Spleen (tissue), 11 donors: ENCODE measurements around the gene MAP1LC3B. TPM values are rescaled to one million over a fixed set of nuclear protein-coding genes. Genes with fewer than 3 reads are reported as not detected.

ENCODE experiments used
- DNase-seq: peaks from one replicate; pipeline ENCODE4 v3.0.0-alpha.2; 2020
- H3K27ac ChIP-seq, 8 donors: fragments of 200-600 bp; sonication (generic) in 7 of 8; 1 replicate in 4 of 8; 2 replicates in 4 of 8; pipeline versions ENCODE4 v1.5.0 to v1.8.0; 2016 to 2021; ENCODE audit warnings: inconsistent platforms in 4 of 8, mild to moderate bottlenecking in 4 of 8, moderate library complexity in 1 of 8
- H3K27me3 ChIP-seq, 7 donors: fragments of 200-600 bp; sonication (generic) in 6 of 7; replicated peaks in 1 of 7; 1 replicate in 4 of 7; 2 replicates in 3 of 7; pipeline versions ENCODE4 v1.5.0 to v1.8.0; 2016 to 2021; ENCODE audit warnings: inconsistent platforms in 3 of 7, mild to moderate bottlenecking in 1 of 7
- H3K36me3 ChIP-seq, 6 donors: fragments of 200-600 bp; sonication (generic) in 5 of 6; 1 replicate in 4 of 6; 2 replicates in 2 of 6; pipeline versions ENCODE4 v1.5.0 to v1.8.0; 2016 to 2021; ENCODE audit warnings: inconsistent platforms in 2 of 6
- H3K4me1 ChIP-seq, 6 donors: fragments of 200-600 bp; sonication (generic) in 5 of 6; 1 replicate in 3 of 6; 2 replicates in 3 of 6; pipeline versions ENCODE4 v1.5.0 to v1.8.0; 2016 to 2021; ENCODE audit warnings: inconsistent platforms in 3 of 6
- H3K4me3 ChIP-seq, 8 donors: fragments of 200-600 bp; sonication (generic) in 7 of 8; 1 replicate in 4 of 8; 2 replicates in 4 of 8; pipeline versions ENCODE4 v1.5.0 to v1.8.0; 2016 to 2021; ENCODE audit warnings: inconsistent platforms in 4 of 8, mild to moderate bottlenecking in 4 of 8, moderate library complexity in 2 of 8
- H3K9me3 ChIP-seq, 8 donors: fragments of 200-600 bp; sonication (generic) in 7 of 8; 1 replicate in 4 of 8; 2 replicates in 4 of 8; pipeline versions ENCODE4 v1.5.0 to v1.8.0; 2016 to 2021; ENCODE audit warnings: inconsistent platforms in 4 of 8
- POLR2A ChIP-seq, 3 donors: fragments of 450-650 bp; IDR thresholded peaks; one replicate each; pipeline ENCODE4 v1.5.1; 2017; ENCODE audit warnings: antibody characterized with exemption in 3 of 3, mild to moderate bottlenecking in 1 of 3
- POLR2AphosphoS5 ChIP-seq, 3 donors: sonication (generic); formaldehyde crosslinking; IDR thresholded peaks; one replicate each; pipeline ENCODE4 v1.5.1; 2017; ENCODE audit warnings: antibody characterized with exemption in 3 of 3
- WGBS, 5 donors: extraction: QIAGEN DNeasy Blood & Tissue Kit in 3 of 5; methylation state at CpG; one replicate each; pipeline versions ENCODE4 v1.1.5 to v1.1.7; 2013 to 2018; 5-methylcytosine and 5-hydroxymethylcytosine counted together
- intact Hi-C: fragments of 100-400 bp; cut with DNase I; formaldehyde crosslinking; loops from one replicate; pipeline ENCODE4 v1.15.0; 2023; ENCODE audit warnings: low total_unique reads
- polyA plus RNA-seq, 3 donors: library from polyadenylated mRNA; stranded (reverse); fragments of 200-250 nt; gene quantifications; one replicate each; pipeline ENCODE4 v1.2.1, GENCODE V29; 2013
- total RNA-seq, 7 donors: library from RNA; depleted of rRNA in 3 of 7; stranded (reverse); fragments of >200 nt in 3 of 7; fragmentation: NEBNext Ultra II Directional in 4 of 7; extraction: Animal tissue kit (Norgen Biotek cat#: 25700) in 4 of 7; gene quantifications; one replicate each; pipeline versions ENCODE4 v1.1.0 to v1.2.1, GENCODE V29; 2016 to 2021
- TF ChIP-seq, protein P1 (sequence below), 11 experiments: fragments of 200-600 bp in 7 of 11; fragments of 450-650 bp in 4 of 11; sonication (generic) in 4 of 11; IDR thresholded peaks in 8 of 11; conservative IDR thresholded peaks in 3 of 11; 1 replicate in 7 of 11; 2 replicates in 4 of 11; pipeline versions ENCODE4 v1.4.0 to v1.8.0; 2016 to 2021; ENCODE audit warnings: antibody characterized with exemption in 11 of 11, inconsistent platforms in 4 of 11, mild to moderate bottlenecking in 1 of 11
- donor health status: healthy with polysubstance abuse.
- donor health status: DM: no; HTN: no; CAD: no; lungs with moderate emphysema.
- donor health status: DM: no; HTN: no; CAD: no.
- donor health status: Bipolar disorder and iron deficiency.
- donor health status: healthy.
- donor health status: DM: no; HTN: no; CAD: no.
- donor health status: DM: yes; HTN: yes; CAD: no.

The MAP1LC3B gene
- total and polyA plus RNA-seq, 10 donors, result 32.3 to 71.4 (median 54.9) TPM

DNA sequence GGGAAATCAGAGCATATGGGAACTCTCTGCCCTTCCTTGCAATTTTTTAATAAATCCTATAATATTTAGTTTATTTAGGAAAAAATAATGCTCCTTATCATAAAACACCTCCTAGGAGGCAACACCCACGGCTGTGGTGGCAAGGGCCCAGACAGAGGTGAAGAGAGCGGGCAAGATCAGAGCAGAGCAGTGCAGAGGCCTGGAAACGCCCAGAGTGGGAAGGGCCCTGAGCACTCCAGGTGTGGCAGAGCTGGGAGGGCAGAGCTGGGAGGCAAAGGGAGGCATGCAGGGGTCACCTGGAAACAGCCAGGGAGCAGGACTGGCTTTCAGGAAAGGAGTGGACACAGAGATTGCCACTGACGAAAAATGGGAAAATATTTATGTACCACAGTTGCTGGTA lies 25.8 kb upstream of the MAP1LC3B start:
- Histone ChIP-seq H3K4me3 (no peak overlapping the region), H3K27me3 (no peaks in the 10 kb centered on the region), H3K36me3 (peaks cover 0 to 53% (median 6%) of the 10 kb centered on the region in 6 donors), H3K27ac (no peak overlapping the region), H3K4me1 (peaks cover 0 to 53% (median 37%) of the 10 kb centered on the region in 6 donors), H3K9me3 (no peaks in the 10 kb centered on the region)
- intact Hi-C loops, result no loop called here
- TF ChIP-seq POLR2AphosphoS5 (IDR thresholded peaks at IDR 0.05) (no peak), POLR2A (IDR thresholded peaks at IDR 0.05) (no peak)
- TF ChIP-seq, protein P1, sequence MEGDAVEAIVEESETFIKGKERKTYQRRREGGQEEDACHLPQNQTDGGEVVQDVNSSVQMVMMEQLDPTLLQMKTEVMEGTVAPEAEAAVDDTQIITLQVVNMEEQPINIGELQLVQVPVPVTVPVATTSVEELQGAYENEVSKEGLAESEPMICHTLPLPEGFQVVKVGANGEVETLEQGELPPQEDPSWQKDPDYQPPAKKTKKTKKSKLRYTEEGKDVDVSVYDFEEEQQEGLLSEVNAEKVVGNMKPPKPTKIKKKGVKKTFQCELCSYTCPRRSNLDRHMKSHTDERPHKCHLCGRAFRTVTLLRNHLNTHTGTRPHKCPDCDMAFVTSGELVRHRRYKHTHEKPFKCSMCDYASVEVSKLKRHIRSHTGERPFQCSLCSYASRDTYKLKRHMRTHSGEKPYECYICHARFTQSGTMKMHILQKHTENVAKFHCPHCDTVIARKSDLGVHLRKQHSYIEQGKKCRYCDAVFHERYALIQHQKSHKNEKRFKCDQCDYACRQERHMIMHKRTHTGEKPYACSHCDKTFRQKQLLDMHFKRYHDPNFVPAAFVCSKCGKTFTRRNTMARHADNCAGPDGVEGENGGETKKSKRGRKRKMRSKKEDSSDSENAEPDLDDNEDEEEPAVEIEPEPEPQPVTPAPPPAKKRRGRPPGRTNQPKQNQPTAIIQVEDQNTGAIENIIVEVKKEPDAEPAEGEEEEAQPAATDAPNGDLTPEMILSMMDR (IDR thresholded peaks at IDR 0.05 in 8 of 11, conservative IDR thresholded peaks at IDR 0.05 in 3 of 11), result no peak
- 92 to 94% (median 93%) methylated on average over 4 of the region's 4 CpGs for WGBS, 5 donors
- no peak for DNase-seq

DNA sequence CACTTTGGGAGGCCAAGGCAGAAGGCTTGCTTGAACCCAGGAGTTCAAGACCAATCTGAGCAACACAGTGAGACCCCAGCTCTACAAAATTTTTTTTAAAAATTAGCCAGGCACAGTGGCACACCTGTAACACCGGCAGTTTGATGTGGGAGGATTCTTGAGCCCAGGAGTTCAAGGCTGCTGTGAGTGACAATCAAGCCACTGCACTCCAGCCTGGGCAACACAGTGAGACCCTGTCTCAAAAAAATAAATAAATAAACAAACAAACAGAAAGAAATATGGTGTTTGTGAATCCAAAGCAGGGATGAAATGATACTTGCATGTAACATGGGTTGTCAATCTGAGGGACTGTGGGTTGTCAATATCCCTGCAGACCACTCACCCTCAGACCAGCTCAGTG lies 25.2 kb upstream of the MAP1LC3B start:
- no peak for DNase-seq
- 83 to 95% (median 90%) methylated on average over 1 of the region's 1 CpG for WGBS, 5 donors
- intact Hi-C loops, result no loop called here
- no peak overlapping the region for H3K4me3 ChIP-seq
- peaks cover 0 to 59% (median 37%) of the 10 kb centered on the region in 6 donors for H3K4me1 ChIP-seq
- TF ChIP-seq POLR2AphosphoS5 (IDR thresholded peaks at IDR 0.05) (no peak), POLR2A (IDR thresholded peaks at IDR 0.05) (no peak)
- TF ChIP-seq, protein P1 (IDR thresholded peaks at IDR 0.05 in 8 of 11, conservative IDR thresholded peaks at IDR 0.05 in 3 of 11), result no peak
- H3K27ac ChIP-seq, result no peak overlapping the region
- H3K9me3 ChIP-seq, result no peaks in the 10 kb centered on the region
- H3K27me3 ChIP-seq, result no peaks in the 10 kb centered on the region
- H3K36me3 ChIP-seq, result peaks cover 0 to 47% (median under 1%) of the 10 kb centered on the region in 6 donors

DNA sequence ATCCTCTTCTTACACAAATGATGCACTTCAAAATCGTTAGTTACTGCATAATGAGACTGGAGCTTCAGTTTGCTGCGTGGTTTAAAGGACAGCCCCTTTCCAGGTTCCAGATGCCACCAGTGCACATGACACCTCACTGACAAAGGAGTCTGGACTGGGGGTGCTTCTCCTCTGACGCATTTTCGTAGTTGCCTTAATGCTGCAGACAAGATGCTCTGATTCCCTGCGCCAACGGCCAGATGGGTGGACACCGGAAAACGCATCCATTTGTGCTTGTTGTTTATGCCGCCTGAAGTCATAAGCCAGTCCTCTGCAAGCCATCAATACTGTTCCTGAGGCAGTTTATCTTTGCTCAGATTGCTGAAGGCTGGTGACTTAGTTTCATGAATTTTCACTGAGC lies 24.6 kb upstream of the MAP1LC3B start:
- DNase-seq, result no peak
- H3K27me3 ChIP-seq, result no peaks in the 10 kb centered on the region

DNA sequence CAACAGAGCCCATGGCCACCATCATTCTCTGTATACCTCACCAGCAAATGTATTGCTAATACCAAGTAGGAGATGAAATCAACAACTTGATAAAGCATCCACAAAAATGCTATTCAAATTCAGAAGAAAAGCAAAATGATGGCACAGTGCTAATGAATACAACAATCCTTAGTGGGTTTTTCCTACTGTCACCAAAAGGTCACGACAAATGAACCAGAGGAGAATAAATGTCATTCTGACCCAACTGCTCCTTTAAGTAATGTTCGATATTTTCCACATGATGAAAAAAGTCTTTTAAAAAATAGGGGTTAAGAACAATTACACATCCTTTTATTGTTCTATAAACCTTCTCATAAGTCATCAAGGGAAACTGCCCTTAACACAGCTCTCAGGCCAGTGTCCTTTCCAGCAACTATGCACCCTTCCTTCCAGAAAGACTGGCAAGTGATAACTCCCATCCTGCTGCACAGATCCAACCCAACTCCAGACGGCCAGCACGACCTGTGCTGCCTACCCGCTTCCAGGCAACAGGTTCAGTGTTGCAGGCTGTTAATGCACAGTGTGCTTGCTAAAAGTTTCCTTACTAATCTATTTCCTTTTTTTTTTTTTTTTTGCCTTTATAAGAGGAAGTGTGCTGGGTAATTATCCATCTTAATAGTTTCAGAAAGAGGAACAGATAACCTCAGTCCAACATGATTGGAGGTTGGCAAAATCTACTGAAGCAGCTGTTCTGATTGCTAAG lies 23.9 kb upstream of the MAP1LC3B start:
- 37 to 46% (median 43%) methylated on average over 5 of the region's 5 CpGs for WGBS, 5 donors
- DNase-seq, result no peak
- H3K27ac ChIP-seq, result no peak overlapping the region
- peaks cover 0 to 37% (median 0%) of the 10 kb centered on the region in 6 donors for H3K36me3 ChIP-seq
- intact Hi-C loops, result no loop called here
- peaks cover 0 to 67% (median 37%) of the 10 kb centered on the region in 6 donors for H3K4me1 ChIP-seq
- H3K9me3 ChIP-seq, result no peaks in the 10 kb centered on the region
- H3K27me3 ChIP-seq, result no peaks in the 10 kb centered on the region
- no peak overlapping the region for H3K4me3 ChIP-seq
- TF ChIP-seq, protein P1 (IDR thresholded peaks at IDR 0.05 in 8 of 11, conservative IDR thresholded peaks at IDR 0.05 in 3 of 11), result no peak
- TF ChIP-seq POLR2A (IDR thresholded peaks at IDR 0.05), result no peak
- TF ChIP-seq POLR2AphosphoS5 (IDR thresholded peaks at IDR 0.05), result no peak

More for the DNA sequence above, 24.6 kb upstream of the MAP1LC3B start:
- 87 to 94% (median 91%) methylated on average over 9 of the region's 9 CpGs for WGBS, 5 donors
- no peak overlapping the region for H3K4me3 ChIP-seq
- intact Hi-C loops, result no loop called here
- no peaks in the 10 kb centered on the region for H3K9me3 ChIP-seq
- H3K4me1 ChIP-seq, result peaks cover 0 to 65% (median 37%) of the 10 kb centered on the region in 6 donors
- H3K36me3 ChIP-seq, result peaks cover 0 to 41% (median 0%) of the 10 kb centered on the region in 6 donors
- H3K27ac ChIP-seq, result no peak overlapping the region
- TF ChIP-seq POLR2A (IDR thresholded peaks at IDR 0.05) (no peak), POLR2AphosphoS5 (IDR thresholded peaks at IDR 0.05) (no peak)
